PC-3 (cell line): Measurements from ENCODE around the gene ATG5. TPM values are rescaled to one million over a fixed set of nuclear protein-coding genes. Genes with fewer than 3 reads are reported as not detected.

Experiments
- ATAC-seq: fragments of 200-7000 bp; cut with Tn5 transposase; 2 replicates; pipeline ENCODE4 v1.9.1; 2020; ENCODE audit warnings: mild to moderate bottlenecking, moderate library complexity
- BruUV-seq: library from RNA; stranded (reverse); fragments of 400-500 nt; replicated peaks from 2 replicates; lab custom pipeline; 2021; lab: Mats Ljungman, UMichigan
- CTCF ChIA-PET: fragments of 300-600 bp; sonication (Branson Sonifier 250); formaldehyde crosslinking; loops from one replicate; lab custom pipeline; 2022; ENCODE audit warnings: antibody characterized with exemption; lab: Charles Lee
- POLR2A ChIA-PET: fragments of 300-600 bp; sonication (Branson Sonifier 250); formaldehyde crosslinking; loops from one replicate; lab custom pipeline; 2022; ENCODE audit warnings: antibody characterized with exemption; ENCODE audit not compliant: unreplicated experiment; lab: Charles Lee
- DNase-seq: peaks from one replicate; pipeline ENCODE4 v3.0.0-alpha.2; 2015
- H2AFZ ChIP-seq: fragments of 300-600 bp; sonication (generic); 2 replicates; pipeline ENCODE4 v1.6.0; 2016; ENCODE audit warnings: antibody characterized with exemption, low read length
- H3F3A ChIP-seq: fragments of 300-600 bp; sonication (generic); one replicate; pipeline ENCODE4 v1.6.0; 2017; ENCODE audit warnings: antibody characterized with exemption, low read length, control low read depth, mild to moderate bottlenecking; ENCODE audit not compliant: unreplicated experiment
- H3K27ac ChIP-seq: fragments of 300-600 bp; sonication (generic); 2 replicates; pipeline ENCODE4 v1.5.1; 2016; ENCODE audit warnings: mild to moderate bottlenecking, low read length
- H3K27me3 ChIP-seq: fragments of 300-600 bp; sonication (generic); 2 replicates; pipeline ENCODE4 v1.6.1; 2016; ENCODE audit warnings: low read length, mixed read lengths
- H3K36me3 ChIP-seq: fragments of 300-600 bp; sonication (generic); 2 replicates; pipeline ENCODE4 v1.6.1; 2016; ENCODE audit warnings: low read depth, mixed run types, low read length, mixed read lengths
- H3K4me1 ChIP-seq: fragments of 300-600 bp; sonication (generic); 2 replicates; pipeline ENCODE4 v1.5.1; 2016; ENCODE audit warnings: low read length; ENCODE audit not compliant: insufficient read depth
- H3K4me2 ChIP-seq: fragments of 300-600 bp; sonication (generic); 2 replicates; pipeline ENCODE4 v1.6.0; 2016; ENCODE audit warnings: low read length
- H3K4me3 ChIP-seq: fragments of 300-600 bp; sonication (generic); 2 replicates; pipeline ENCODE4 v1.5.1; 2016; ENCODE audit warnings: mild to moderate bottlenecking, low read length, mixed read lengths
- H3K79me2 ChIP-seq: fragments of 300-600 bp; sonication (generic); 2 replicates; pipeline ENCODE4 v1.6.1; 2017; ENCODE audit warnings: low read length, mixed read lengths
- H3K9ac ChIP-seq: fragments of 300-600 bp; sonication (generic); 2 replicates; pipeline ENCODE4 v1.6.0; 2016; ENCODE audit warnings: mild to moderate bottlenecking, low read length
- H3K9me2 ChIP-seq: fragments of 300-600 bp; sonication (generic); replicated peaks from 2 replicates; pipeline ENCODE4 v1.6.1; 2016; ENCODE audit warnings: mixed run types, low read length, mixed read lengths
- H3K9me3 ChIP-seq: fragments of 300-600 bp; sonication (generic); 2 replicates; pipeline ENCODE4 v1.6.1; 2016; ENCODE audit warnings: low read length, mixed read lengths
- H4K20me1 ChIP-seq: fragments of 300-600 bp; sonication (generic); 2 replicates; pipeline ENCODE4 v1.6.1; 2016; ENCODE audit warnings: low read length, mixed read lengths
- EZH2 ChIP-seq: fragments of 300-600 bp; sonication (generic); IDR thresholded peaks from one replicate; pipeline ENCODE4 v1.6.1; 2017; ENCODE audit warnings: antibody characterized with exemption, mild to moderate bottlenecking, low read length; ENCODE audit not compliant: unreplicated experiment
- EZH2phosphoT487 ChIP-seq: fragments of 300-600 bp; sonication (generic); IDR thresholded peaks from 2 replicates; pipeline ENCODE4 v1.6.1; 2018; ENCODE audit warnings: mild to moderate bottlenecking, antibody characterized with exemption, low read length, borderline replicate concordance
- intact Hi-C: fragments of 100-400 bp; cut with micrococcal nuclease; formaldehyde crosslinking; loops from 2 replicates; pipeline ENCODE4 v1.9.0; 2023
- total RNA-seq: library from RNA; depleted of rRNA; stranded (reverse); fragments of >200 nt; gene quantifications from 2 replicates; pipeline ENCODE4 v1.2.3, GENCODE V29; 2014
- TF ChIP-seq, protein P1 (sequence below): fragments of 300-600 bp; sonication (generic); conservative IDR thresholded peaks from 2 replicates; pipeline ENCODE4 v1.5.1; 2017; ENCODE audit warnings: antibody characterized with exemption, low read depth, mild to moderate bottlenecking, low read length

Gene ATG5
- total RNA-seq, 1 experiment from 2014 or later = 38.8 TPM

DNA sequence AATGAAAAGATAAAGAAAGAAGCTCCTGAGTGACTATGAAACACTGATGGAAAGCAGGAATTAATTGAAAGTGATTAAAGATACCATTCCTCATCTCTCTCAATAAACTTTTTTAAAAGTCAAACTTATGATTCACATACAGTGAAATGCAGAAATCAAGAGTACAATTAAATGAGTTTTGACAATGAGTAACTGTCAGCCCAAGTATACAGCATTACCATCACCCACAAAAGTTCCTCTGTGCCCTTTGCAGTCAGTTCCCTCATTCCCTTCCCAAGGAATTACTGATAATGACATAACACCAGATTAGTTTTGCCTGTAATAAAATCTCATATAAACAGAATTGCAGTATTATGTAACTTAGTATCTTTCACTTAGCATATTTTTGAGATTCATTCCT lies 44.5 kb downstream of the ATG5 start:
- ATAC-seq (peak; percentile 55; the same call in 1 of the 2 replicates), DNase-seq (peak; percentile 6)
- Histone ChIP-seq H3K79me2 (peaks cover 46% of the 10 kb centered on the region), H3K9ac (no peak overlapping the region), H3K9me2 (no peaks in the 10 kb centered on the region), H3K9me3 (no peaks in the 10 kb centered on the region), H2AFZ (no peak overlapping the region), H4K20me1 (no peaks in the 10 kb centered on the region), H3K27me3 (no peaks in the 10 kb centered on the region), H3K4me2 (no peak overlapping the region), H3F3A (no peaks in the 10 kb centered on the region), H3K36me3 (peaks cover 11% of the 10 kb centered on the region; the same call in 1 of the 2 replicates), H3K4me3 (no peak overlapping the region), H3K27ac (no peak overlapping the region), H3K4me1 (peaks cover 14% of the 10 kb centered on the region)
- POLR2A ChIA-PET = no interaction called here
- CTCF ChIA-PET = no interaction called here
- intact Hi-C loops = no loop called here
- no peak for TF ChIP-seq EZH2phosphoT487
- TF ChIP-seq, protein P1, sequence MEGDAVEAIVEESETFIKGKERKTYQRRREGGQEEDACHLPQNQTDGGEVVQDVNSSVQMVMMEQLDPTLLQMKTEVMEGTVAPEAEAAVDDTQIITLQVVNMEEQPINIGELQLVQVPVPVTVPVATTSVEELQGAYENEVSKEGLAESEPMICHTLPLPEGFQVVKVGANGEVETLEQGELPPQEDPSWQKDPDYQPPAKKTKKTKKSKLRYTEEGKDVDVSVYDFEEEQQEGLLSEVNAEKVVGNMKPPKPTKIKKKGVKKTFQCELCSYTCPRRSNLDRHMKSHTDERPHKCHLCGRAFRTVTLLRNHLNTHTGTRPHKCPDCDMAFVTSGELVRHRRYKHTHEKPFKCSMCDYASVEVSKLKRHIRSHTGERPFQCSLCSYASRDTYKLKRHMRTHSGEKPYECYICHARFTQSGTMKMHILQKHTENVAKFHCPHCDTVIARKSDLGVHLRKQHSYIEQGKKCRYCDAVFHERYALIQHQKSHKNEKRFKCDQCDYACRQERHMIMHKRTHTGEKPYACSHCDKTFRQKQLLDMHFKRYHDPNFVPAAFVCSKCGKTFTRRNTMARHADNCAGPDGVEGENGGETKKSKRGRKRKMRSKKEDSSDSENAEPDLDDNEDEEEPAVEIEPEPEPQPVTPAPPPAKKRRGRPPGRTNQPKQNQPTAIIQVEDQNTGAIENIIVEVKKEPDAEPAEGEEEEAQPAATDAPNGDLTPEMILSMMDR = no peak
- TF ChIP-seq EZH2 = no peak
- BruUV-seq = no TSS peak

DNA sequence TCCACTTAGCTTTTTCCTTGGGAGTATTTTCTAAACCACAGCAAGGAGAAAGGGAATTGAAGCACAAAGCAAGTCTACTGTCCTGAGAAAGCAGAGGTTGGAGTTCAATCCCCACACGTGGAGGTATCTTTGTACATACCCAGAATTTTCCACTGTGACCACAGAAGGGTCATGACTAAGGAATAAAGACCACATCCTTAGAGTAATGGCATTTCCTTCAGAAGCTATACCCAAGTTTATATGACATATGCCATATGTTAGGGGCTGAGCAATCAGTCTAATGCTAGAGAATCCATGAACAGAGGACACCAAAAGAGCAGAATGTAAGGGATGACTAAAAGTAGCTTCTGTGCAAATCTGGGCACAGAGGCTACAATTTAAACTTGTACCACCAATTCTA lies 46.4 kb downstream of the ATG5 start:
- H3K9ac ChIP-seq = no peak overlapping the region
- no peak overlapping the region for H3K27ac ChIP-seq
- H3K9me2 ChIP-seq = no peaks in the 10 kb centered on the region
- H3K36me3 ChIP-seq = peaks cover 11% of the 10 kb centered on the region; the same call in 1 of the 2 replicates
- H3K4me3 ChIP-seq = no peak overlapping the region
- H3K9me3 ChIP-seq = no peaks in the 10 kb centered on the region
- ATAC-seq = no peak
- no peak overlapping the region for H2AFZ ChIP-seq
- ChIA-PET CTCF (no interaction called here), POLR2A (no interaction called here)
- intact Hi-C loops = no loop called here
- TF ChIP-seq, protein P1 = no peak
- TF ChIP-seq EZH2phosphoT487 (no peak), EZH2 (no peak)
- peak; percentile 23 for DNase-seq
- H3K4me1 ChIP-seq = peaks cover 29% of the 10 kb centered on the region
- H3K4me2 ChIP-seq = no peak overlapping the region
- peaks cover 4% of the 10 kb centered on the region; the same call in 1 of the 2 replicates for H4K20me1 ChIP-seq
- no peaks in the 10 kb centered on the region for H3F3A ChIP-seq
- BruUV-seq = no TSS peak
- H3K27me3 ChIP-seq = no peaks in the 10 kb centered on the region
- peaks cover 38% of the 10 kb centered on the region for H3K79me2 ChIP-seq

DNA sequence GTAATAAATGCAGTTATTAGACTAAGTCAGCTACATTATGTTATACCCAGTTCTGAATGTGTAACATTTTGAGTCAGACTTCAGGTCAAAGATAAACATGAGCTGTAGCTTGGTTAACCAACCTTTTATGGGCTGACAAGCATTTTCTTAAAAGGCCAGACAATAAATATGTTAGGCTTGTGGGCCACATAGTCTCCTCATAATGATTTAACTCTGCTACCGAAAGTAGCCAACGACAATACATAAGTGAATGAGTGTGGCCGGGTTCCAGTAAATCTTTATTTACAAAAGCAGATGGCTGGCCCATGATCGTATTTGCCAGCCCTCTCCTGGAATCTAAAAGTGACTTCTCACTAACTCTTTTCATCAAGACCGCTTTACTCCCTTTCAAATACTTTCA lies 49.9 kb downstream of the ATG5 start:
- Histone ChIP-seq H3K9me2 (no peaks in the 10 kb centered on the region), H4K20me1 (peaks cover 9% of the 10 kb centered on the region; the same call in 1 of the 2 replicates), H3K4me3 (no peak overlapping the region), H3F3A (no peaks in the 10 kb centered on the region), H2AFZ (no peak overlapping the region), H3K9ac (no peak overlapping the region), H3K9me3 (no peaks in the 10 kb centered on the region), H3K4me2 (peak overlapping the region; percentile 35), H3K36me3 (peaks cover 11% of the 10 kb centered on the region; the same call in 1 of the 2 replicates), H3K27ac (peak overlapping the region; percentile 33), H3K27me3 (no peaks in the 10 kb centered on the region), H3K4me1 (peaks cover 27% of the 10 kb centered on the region), H3K79me2 (peaks cover 53% of the 10 kb centered on the region)
- POLR2A ChIA-PET = no interaction called here
- intact Hi-C loops = no loop called here
- CTCF ChIA-PET = no interaction called here
- no peak for TF ChIP-seq EZH2phosphoT487
- TF ChIP-seq EZH2 = no peak
- no TSS peak for BruUV-seq
- peak; percentile 76 for DNase-seq
- peak; percentile 93 for ATAC-seq
